HepG2 (cell line): ENCODE data around the gene DPP3. TPM values are rescaled to one million over a fixed set of nuclear protein-coding genes. Genes with fewer than 3 reads are reported as not detected.

Experiments used
- ARNT2 ChIP-seq: sonication (generic); formaldehyde crosslinking; IDR thresholded peaks from 2 replicates; pipeline ENCODE4 v1.8.0; 2022; ENCODE audit warnings: mild to moderate bottlenecking, low read depth, missing genetic modification reagents, moderate library complexity
- BRD4 ChIP-seq: sonication (generic); formaldehyde crosslinking; IDR thresholded peaks from 2 replicates; pipeline ENCODE4 v1.4.0; 2020; ENCODE audit warnings: missing genetic modification reagents
- FOXP1 ChIP-seq, 2 experiments: fragments of 450-650 bp in 1 of 2; IDR thresholded peaks; 2 replicates each; pipeline ENCODE4 v1.6.1; 2017 to 2018; ENCODE audit warnings: antibody characterized with exemption in 1 of 2
- GTF3A ChIP-seq: sonication (generic); formaldehyde crosslinking; conservative IDR thresholded peaks from 2 replicates; pipeline ENCODE4 v1.4.0; 2020; ENCODE audit warnings: mild to moderate bottlenecking, missing genetic modification reagents
- HNF1B ChIP-seq: sonication (generic); formaldehyde crosslinking; IDR thresholded peaks from 2 replicates; pipeline ENCODE4 v1.5.1; 2020; ENCODE audit warnings: mild to moderate bottlenecking, moderate library complexity, missing genetic modification reagents
- SP4 ChIP-seq: sonication (generic); formaldehyde crosslinking; IDR thresholded peaks from 2 replicates; pipeline ENCODE4 v1.8.1; 2023; ENCODE audit warnings: mild to moderate bottlenecking, missing genetic modification reagents
- TRAFD1 ChIP-seq: sonication (generic); formaldehyde crosslinking; IDR thresholded peaks from 2 replicates; pipeline ENCODE4 v1.5.1; 2020; ENCODE audit warnings: missing genetic modification reagents, mild to moderate bottlenecking, borderline replicate concordance
- ZBED4 ChIP-seq: sonication (generic); formaldehyde crosslinking; IDR thresholded peaks from 2 replicates; pipeline ENCODE4 v1.4.0; 2020; ENCODE audit warnings: missing genetic modification reagents, borderline replicate concordance
- ZBTB33 ChIP-seq: sonication (generic); formaldehyde crosslinking; IDR thresholded peaks from 2 replicates; pipeline ENCODE4 v1.4.0; 2020; ENCODE audit warnings: missing genetic modification reagents
- ZFX ChIP-seq: sonication (generic); formaldehyde crosslinking; IDR thresholded peaks from 2 replicates; pipeline ENCODE4 v1.4.0; 2020; ENCODE audit warnings: mild to moderate bottlenecking, low read depth, missing genetic modification reagents, moderate library complexity
- ZMAT5 ChIP-seq: sonication (generic); formaldehyde crosslinking; IDR thresholded peaks from 2 replicates; pipeline ENCODE4 v1.5.0; 2020; ENCODE audit warnings: mild to moderate bottlenecking, low read depth, missing genetic modification reagents, borderline replicate concordance
- ZNF138 ChIP-seq: sonication (generic); formaldehyde crosslinking; IDR thresholded peaks from 2 replicates; pipeline ENCODE4 v1.5.0; 2020; ENCODE audit warnings: mild to moderate bottlenecking, low read depth, missing genetic modification reagents
- ZNF275 ChIP-seq: sonication (generic); formaldehyde crosslinking; IDR thresholded peaks from 2 replicates; pipeline ENCODE4 v1.8.0; 2022; ENCODE audit warnings: missing genetic modification reagents, mild to moderate bottlenecking, inconsistent platforms, borderline replicate concordance
- ZNF350 ChIP-seq: sonication (generic); formaldehyde crosslinking; IDR thresholded peaks from 2 replicates; pipeline ENCODE4 v1.4.0; 2020; ENCODE audit warnings: mild to moderate bottlenecking, low read depth, missing genetic modification reagents, borderline replicate concordance
- ZNF749 ChIP-seq: sonication (generic); formaldehyde crosslinking; IDR thresholded peaks from 2 replicates; pipeline ENCODE4 v1.8.0; 2022; ENCODE audit warnings: mild to moderate bottlenecking, missing genetic modification reagents, moderate library complexity, borderline replicate concordance
- ZNF776 ChIP-seq: sonication (generic); formaldehyde crosslinking; IDR thresholded peaks from 2 replicates; pipeline ENCODE4 v1.4.0; 2020; ENCODE audit warnings: mild to moderate bottlenecking, missing genetic modification reagents
- polyA plus RNA-seq, 8 experiments: library from polyadenylated mRNA; depleted of rRNA in 3 of 8; stranded (reverse) in 7 of 8; unstranded in 1 of 8; fragments of >200 nt; fragmentation: Illumina TruSeq in 4 of 8; extraction: Trizol in 4 of 8; gene quantifications; 2 replicates each; pipeline versions ENCODE4 v1.2.1 to v1.2.3, GENCODE V29; 2011 to 2016; ENCODE audit warnings: low read depth in 4 of 8, missing spikeins in 1 of 8, mixed read lengths in 1 of 8; ENCODE audit not compliant: insufficient read depth in 1 of 8
- total RNA-seq, 5 experiments: library from RNA; depleted of rRNA; stranded (reverse); fragments of >200 nt; fragmentation: Illumina TruSeq; extraction: Trizol; gene quantifications; 2 replicates each; pipeline ENCODE4 v1.2.3, GENCODE V29; 2016; ENCODE audit warnings: low read depth in 1 of 5

The DPP3 gene
- total and polyA plus RNA-seq, 2 of the 13 experiments (the other 11 are each of a cell fraction or from before 2014, with no cell fraction given): 38.4 to 59.8 TPM

GRCh38 chr11:66545701-66546367 lies 65.6 kb downstream of the DPP3 start, which contains the start of gene ZDHHC24 (continued):
- TF ChIP-seq ZNF776: peak; percentile 82; the same call in 1 of the 2 replicates
- TF ChIP-seq SP4 (CRISPR knock-in tag): peak; percentile 98
- TF ChIP-seq ZNF138 (CRISPR knock-in tag): no peak
- TF ChIP-seq FOXP1 (IDR thresholded peaks at IDR 0.05): no peak
- no peak for TF ChIP-seq FOXP1 (CRISPR knock-in tag; IDR thresholded peaks at IDR 0.05)
- TF ChIP-seq ZNF275 (CRISPR knock-in tag): 0 out of 2 replicates have a peak, but pooled peaks have one; percentile 45
- peak; percentile 99 for TF ChIP-seq ZFX (CRISPR knock-in tag)
- TF ChIP-seq ZNF749: peak; percentile 36; the same call in 1 of the 2 replicates
- TF ChIP-seq GTF3A (CRISPR knock-in tag): no peak
- TF ChIP-seq ZBED4 (CRISPR knock-in tag): peak; percentile 58; the same call in 1 of the 2 replicates
- no peak for TF ChIP-seq HNF1B (CRISPR knock-in tag)
- TF ChIP-seq ZMAT5 (CRISPR knock-in tag): no peak
- peak; percentile 58; the same call in 1 of the 2 replicates for TF ChIP-seq BRD4 (CRISPR knock-in tag)
- TF ChIP-seq ZNF350 (CRISPR knock-in tag): no peak; the same call in 1 of the 2 replicates
- no peak for TF ChIP-seq ZBTB33 (CRISPR knock-in tag)
- no peak for TF ChIP-seq TRAFD1
- TF ChIP-seq ARNT2 (CRISPR knock-in tag): no peak
